GM19452 (cell line): Measurements from ENCODE around the gene FAM222B.

Experiments used
- ATAC-seq: cut with Tn5 transposase; IDR thresholded peaks from one replicate; pipeline ENCODE4 v1.9.1; 2021; ENCODE audit not compliant: unreplicated experiment

Gene FAM222B

GRCh38 chr17:28715217-28715616 lies 127.4 kb downstream of the FAM222B start:
- ATAC-seq: no peak

GRCh38 chr17:28714281-28714680 lies 128.3 kb downstream of the FAM222B start:
- no peak for ATAC-seq

- no peak for ATAC-seq
These were observed 129.7 kb downstream of the FAM222B start for GRCh38 chr17:28712705-28713415.

- ATAC-seq: no peak
These were observed 130.4 kb downstream of the FAM222B start for GRCh38 chr17:28712032-28712704.

- peak; percentile 23 for ATAC-seq
These were observed 130.9 kb downstream of the FAM222B start, which contains the start of gene PROCA1 for GRCh38 chr17:28711723-28712031. Gene PROCA1, minus strand, starts transcription at chr17:28711888. Its CDS starts 228 bp downstream, at chr17:28711660.

GRCh38 chr17:28710861-28711722 lies 131.5 kb downstream of the FAM222B start:
- peak; percentile 83 for ATAC-seq

- no peak for ATAC-seq
These were observed 135.3 kb downstream of the FAM222B start for GRCh38 chr17:28707339-28707720.

GRCh38 chr17:28706471-28707338 lies 135.9 kb downstream of the FAM222B start:
- ATAC-seq: no peak
